WERI-Rb-1 (cell line): ENCODE data around the gene KCP.

Experiments used
- DNase-seq: peaks from one replicate; pipeline ENCODE4 v3.0.0-alpha.2; 2020
- H3K27ac ChIP-seq: fragments of 250-450 bp; sonication (Bioruptor Pico); 2 replicates; pipeline ENCODE4 v1.5.1; 2020; ENCODE audit warnings: mild to moderate bottlenecking, moderate library complexity
- H3K27me3 ChIP-seq: fragments of 250-450 bp; sonication (Bioruptor Pico); 2 replicates; pipeline ENCODE4 v1.5.1; 2021; ENCODE audit warnings: mild to moderate bottlenecking, low read depth, moderate library complexity; ENCODE audit not compliant: insufficient read depth, severe bottlenecking
- H3K36me3 ChIP-seq: fragments of 250-450 bp; sonication (Bioruptor Pico); 2 replicates; pipeline ENCODE4 v1.5.1; 2020; ENCODE audit warnings: mild to moderate bottlenecking, moderate library complexity
- H3K4me3 ChIP-seq: 2 replicates; pipeline ENCODE4 v1.5.1; 2011; ENCODE audit warnings: low read depth, mild to moderate bottlenecking, control low read depth, low read length
- H3K9me3 ChIP-seq: fragments of 250-450 bp; sonication (Bioruptor Pico); 2 replicates; pipeline ENCODE4 v1.5.1; 2021; ENCODE audit warnings: mild to moderate bottlenecking, moderate library complexity; ENCODE audit not compliant: severe bottlenecking
- CTCF ChIP-seq: IDR thresholded peaks from 2 replicates; pipeline ENCODE4 v1.5.1; 2011; ENCODE audit warnings: low read depth, mild to moderate bottlenecking, control low read depth, inconsistent platforms, low read length

The KCP gene

DNA sequence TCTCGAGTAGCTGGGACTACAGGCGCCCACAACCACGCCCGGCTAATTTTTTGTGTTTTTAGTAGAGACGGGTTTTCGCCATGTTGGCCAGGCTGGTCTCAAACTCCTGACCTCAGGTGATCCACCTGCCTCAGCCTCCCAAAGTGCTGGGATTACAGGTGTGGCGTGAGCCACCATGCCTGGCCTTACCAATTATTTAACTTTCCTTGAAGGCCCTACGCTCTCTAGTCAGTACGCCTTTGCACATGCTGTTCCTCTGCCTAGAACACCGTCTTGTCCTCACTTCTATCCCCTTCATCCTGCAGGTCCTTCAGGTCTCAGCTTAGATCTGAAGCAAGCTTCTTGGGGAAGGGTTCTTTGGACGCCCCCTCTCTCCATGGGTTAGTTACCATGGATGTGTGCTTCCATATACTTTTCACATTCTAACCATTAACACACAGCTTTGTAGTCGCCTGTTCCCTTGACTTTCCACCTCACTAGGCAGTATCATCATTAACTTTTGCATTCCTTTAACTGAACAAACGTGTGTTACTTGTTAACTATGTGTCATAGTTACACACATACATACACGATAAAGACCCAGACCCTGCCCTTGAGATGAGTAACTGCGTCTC is 48.4 kb downstream of the KCP start:
- no peak for DNase-seq
- peak overlapping the region; percentile 62 for H3K27ac ChIP-seq
- H3K36me3 ChIP-seq: peaks cover 17% of the 10 kb centered on the region
- H3K4me3 ChIP-seq: peak overlapping the region; percentile 78
- TF ChIP-seq CTCF: no peak
- no peaks in the 10 kb centered on the region for H3K9me3 ChIP-seq
- H3K27me3 ChIP-seq: no peaks in the 10 kb centered on the region

DNA sequence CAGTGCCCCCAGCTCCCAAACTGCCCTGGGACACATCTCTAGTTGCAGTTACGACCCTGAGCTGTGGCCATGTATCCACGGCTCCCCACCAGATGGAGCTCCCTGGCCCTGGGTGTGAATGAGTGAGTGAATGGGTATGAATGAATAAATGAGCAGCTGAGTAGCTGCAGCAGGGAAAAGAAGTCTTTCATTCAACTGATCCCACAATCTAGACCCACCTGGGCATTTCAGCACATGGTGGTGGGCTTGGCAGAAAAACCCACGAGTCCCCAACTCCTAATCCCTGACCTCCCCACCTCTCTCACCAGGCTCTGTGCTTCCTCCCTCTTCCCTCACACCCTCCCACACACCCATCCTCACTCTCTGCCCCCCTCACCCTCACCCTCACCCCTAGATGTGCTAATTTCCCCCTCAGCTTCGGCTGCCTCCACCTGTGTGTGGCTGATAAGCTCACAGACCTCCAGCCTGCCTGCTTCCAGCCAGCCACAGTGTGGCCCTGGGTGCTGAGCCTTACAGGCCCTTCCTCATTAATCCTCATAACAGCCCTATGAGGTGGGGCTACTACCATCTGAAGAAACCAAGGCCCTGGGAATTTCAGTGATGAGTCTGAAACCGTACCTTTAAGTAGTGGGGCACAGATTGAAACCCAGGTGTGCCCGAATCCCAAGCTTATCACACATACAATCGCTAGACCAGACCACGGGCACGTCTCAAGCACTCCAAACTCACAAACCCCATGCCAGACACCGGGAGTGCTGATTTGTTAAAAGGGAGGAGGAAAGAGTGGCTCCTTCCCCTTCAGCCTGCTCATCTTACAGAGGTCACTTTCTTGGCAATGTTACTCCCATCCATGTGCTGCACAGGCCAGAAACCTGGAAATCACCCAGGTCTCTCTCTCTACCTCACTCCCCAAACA is 50.1 kb downstream of the KCP start:
- H3K27me3 ChIP-seq: no peaks in the 10 kb centered on the region
- H3K36me3 ChIP-seq: peaks cover 9% of the 10 kb centered on the region
- H3K9me3 ChIP-seq: no peaks in the 10 kb centered on the region
- DNase-seq: peak; percentile 37
- peak; percentile 42; the same call in 1 of the 2 replicates for TF ChIP-seq CTCF
- H3K4me3 ChIP-seq: no peak overlapping the region
- H3K27ac ChIP-seq: no peak overlapping the region

DNA sequence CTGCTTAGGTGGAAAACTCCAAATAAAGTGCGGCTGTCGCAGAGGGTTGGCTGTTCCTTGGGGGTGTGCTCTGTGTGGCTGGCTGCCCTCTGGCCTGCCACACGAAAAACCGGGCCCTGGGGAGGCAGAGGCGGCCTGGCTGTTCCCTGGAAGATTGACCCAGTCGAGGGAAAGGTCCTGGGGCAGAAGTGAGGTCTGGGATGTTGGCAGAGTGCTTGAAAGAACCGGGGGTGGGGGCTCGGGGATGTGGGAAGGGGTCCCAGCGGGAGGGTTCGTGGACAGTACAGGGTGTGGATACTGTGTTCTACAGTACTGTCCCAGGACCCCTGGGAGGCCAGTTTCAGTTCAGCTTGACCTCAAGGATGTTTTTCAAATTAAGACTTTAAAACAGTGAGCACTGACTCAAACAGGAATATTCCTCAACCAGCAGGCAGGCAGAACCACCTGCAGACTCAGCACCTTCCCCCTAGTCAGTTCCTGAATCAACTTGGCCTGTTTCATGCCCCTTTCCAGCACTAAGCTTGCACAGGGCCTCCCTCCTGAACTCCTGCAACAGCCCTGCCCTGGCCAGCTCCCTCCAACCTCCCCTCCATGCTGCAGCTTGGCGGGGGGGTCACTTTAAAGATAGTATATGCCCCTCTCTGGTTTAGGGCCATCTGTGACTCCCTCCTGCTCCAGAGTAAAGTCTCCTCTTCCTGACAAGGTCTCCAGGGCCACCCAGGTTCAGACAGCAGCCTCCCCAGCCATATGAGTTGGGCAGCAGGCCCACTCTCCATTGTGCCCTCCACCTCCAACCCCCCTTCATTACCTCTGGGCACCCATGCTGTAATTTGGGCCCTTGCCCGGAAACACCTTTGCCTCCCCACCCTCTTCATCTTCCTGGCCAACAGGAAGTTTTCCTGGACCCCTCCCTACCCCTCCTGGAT is 51.0 kb downstream of the KCP start:
- TF ChIP-seq CTCF: no peak
- H3K27ac ChIP-seq: no peak overlapping the region
- no peaks in the 10 kb centered on the region for H3K9me3 ChIP-seq
- no peaks in the 10 kb centered on the region; the same call in 1 of the 2 replicates for H3K36me3 ChIP-seq
- no peak overlapping the region for H3K4me3 ChIP-seq
- H3K27me3 ChIP-seq: no peaks in the 10 kb centered on the region
- no peak for DNase-seq

DNA sequence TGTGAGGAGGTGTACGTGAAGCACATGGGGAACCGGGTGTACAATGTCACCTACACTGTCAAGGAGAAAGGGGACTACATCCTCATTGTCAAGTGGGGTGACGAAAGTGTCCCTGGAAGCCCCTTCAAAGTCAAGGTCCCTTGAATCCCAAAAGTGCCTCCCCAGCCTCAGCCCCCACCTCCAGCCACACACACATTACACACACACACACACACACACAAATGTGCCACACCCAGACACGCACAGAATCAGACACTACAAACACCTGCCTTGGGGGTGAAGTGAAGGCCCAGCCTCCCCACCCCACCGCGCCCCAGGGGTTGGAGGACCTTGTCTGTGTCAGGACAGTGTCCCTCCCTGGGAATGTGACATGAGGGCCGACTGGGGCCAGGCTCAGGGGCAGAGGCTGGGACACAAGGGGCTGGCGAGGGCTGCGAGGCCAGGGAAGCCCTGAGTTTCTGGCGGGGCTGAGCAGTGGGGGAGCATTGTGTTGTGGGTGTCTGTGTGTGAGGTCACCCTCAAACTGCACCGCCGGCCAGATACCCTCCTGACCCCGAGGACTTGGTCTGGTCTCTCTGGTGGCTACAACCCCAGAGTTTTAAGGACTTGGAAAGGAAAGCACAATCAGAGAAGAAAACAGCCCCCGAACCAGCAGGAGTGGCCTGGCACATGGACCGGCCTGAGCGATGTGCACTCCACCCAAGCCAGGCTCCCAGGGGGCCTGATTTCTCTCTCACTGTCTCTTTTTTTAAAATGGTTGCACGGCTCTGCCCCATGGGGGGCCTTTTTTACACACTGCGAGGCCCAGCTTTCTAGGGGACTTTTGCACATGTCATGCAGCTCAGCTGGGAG is 51.9 kb downstream of the KCP start:
- no peak for TF ChIP-seq CTCF
- H3K36me3 ChIP-seq: no peaks in the 10 kb centered on the region; the same call in 1 of the 2 replicates
- H3K9me3 ChIP-seq: no peaks in the 10 kb centered on the region
- no peaks in the 10 kb centered on the region for H3K27me3 ChIP-seq
- no peak overlapping the region for H3K27ac ChIP-seq
- H3K4me3 ChIP-seq: no peak overlapping the region
- no peak for DNase-seq
